ENCODE results near the gene PROS1. TPM values are rescaled to one million over a fixed set of nuclear protein-coding genes. Genes with fewer than 3 reads are reported as not detected.

Gene PROS1
- total and polyA plus RNA-seq, 2 of the 8 experiments (the other 6 are each of a cell fraction or from before 2014, with no cell fraction given), result 0.65 to 2.5 TPM

- TF ChIP-seq RBBP5 (IDR thresholded peaks at IDR 0.05; ENCODE audit: borderline replicate concordance, low read depth, low read length), result no peak
- no peak for TF ChIP-seq BACH1 (IDR thresholded peaks at IDR 0.05; ENCODE audit: low read length)
- no peak for TF ChIP-seq PHF8 (conservative IDR thresholded peaks at IDR 0.05; ENCODE audit: low read depth, low read length)
These were observed 35.9 kb upstream of the PROS1 start (continued) for GRCh38 chr3:94009608-94010007.
